Peyer's patch (tissue), 4 donors: ENCODE results near the gene STK38L. TPM values are rescaled to one million over a fixed set of nuclear protein-coding genes. Genes with fewer than 3 reads are reported as not detected.

Experiments used
- DNase-seq, 3 donors: peaks; one replicate each; pipeline ENCODE4 v3.0.0-alpha.2; 2017 to 2019
- H3K27ac ChIP-seq, 4 donors: fragments of 200-600 bp; sonication (generic); one replicate each; pipeline ENCODE4 v1.5.1; 2016 to 2019
- H3K27me3 ChIP-seq, 2 donors: fragments of 200-600 bp; sonication (generic); one replicate each; pipeline ENCODE4 v1.5.1; 2019
- H3K36me3 ChIP-seq, 3 donors: fragments of 200-600 bp; sonication (generic); one replicate each; pipeline ENCODE4 v1.5.1; 2016 to 2019
- H3K4me1 ChIP-seq, 4 donors: fragments of 200-600 bp; sonication (generic); one replicate each; pipeline ENCODE4 v1.5.1; 2016 to 2019
- H3K4me3 ChIP-seq, 4 donors: fragments of 200-600 bp; sonication (generic); 1 replicate in 3 of 4; 2 replicates in 1 of 4; pipeline ENCODE4 v1.5.1; 2016 to 2019; ENCODE audit warnings: mild to moderate bottlenecking in 1 of 4
- H3K9me3 ChIP-seq, 4 donors: fragments of 200-600 bp; sonication (generic); one replicate each; pipeline ENCODE4 v1.5.1; 2016 to 2019; ENCODE audit warnings: mild to moderate bottlenecking in 1 of 4
- CTCF ChIP-seq, 6 experiments: fragments of 450-650 bp in 4 of 6; fragments of 200-600 bp in 2 of 6; sonication (generic) in 1 of 6; IDR thresholded peaks; one replicate each; pipeline ENCODE4 v1.5.1; 2017 to 2019; ENCODE audit warnings: antibody characterized with exemption in 6 of 6, mild to moderate bottlenecking in 3 of 6, moderate library complexity in 1 of 6
- POLR2A ChIP-seq, 2 donors: fragments of 450-650 bp; IDR thresholded peaks; one replicate each; pipeline ENCODE4 v1.5.1; 2017; ENCODE audit warnings: antibody characterized with exemption in 2 of 2, mild to moderate bottlenecking in 2 of 2, moderate library complexity in 2 of 2
- total RNA-seq, 4 donors: library from RNA; depleted of rRNA; stranded (reverse); fragments of >200 nt; gene quantifications; one replicate each; pipeline ENCODE4 v1.1.0, GENCODE V29; 2016

Gene STK38L
- total RNA-seq, 4 donors from 2014 or later, result 19.6 to 33.0 (median 22.1) TPM

- peaks cover 0 to 18% (median 0%) of the 10 kb centered on the region in 3 donors for H3K36me3 ChIP-seq
- no peak for DNase-seq
- H3K4me3 ChIP-seq, result no peak overlapping the region
- no peak overlapping the region for H3K27ac ChIP-seq
- no peaks in the 10 kb centered on the region for H3K9me3 ChIP-seq
- H3K4me1 ChIP-seq, result peaks cover 0 to 9% (median 0%) of the 10 kb centered on the region in 4 donors
- TF ChIP-seq POLR2A (IDR thresholded peaks at IDR 0.05), result no peak
- TF ChIP-seq CTCF (IDR thresholded peaks at IDR 0.05), result no peak
- no peaks in the 10 kb centered on the region for H3K27me3 ChIP-seq
Measured at GRCh38 chr12:27296674-27297073, 52.6 kb downstream of the STK38L start.

- H3K27me3 ChIP-seq, result no peaks in the 10 kb centered on the region
- H3K27ac ChIP-seq, result no peak overlapping the region
- H3K4me1 ChIP-seq, result peaks cover 0 to 9% (median 0%) of the 10 kb centered on the region in 4 donors
- H3K36me3 ChIP-seq, result peaks cover 0 to 18% (median 0%) of the 10 kb centered on the region in 3 donors
- no peak for TF ChIP-seq POLR2A (IDR thresholded peaks at IDR 0.05)
- no peak for TF ChIP-seq CTCF (IDR thresholded peaks at IDR 0.05)
- DNase-seq, result no peak
- H3K4me3 ChIP-seq, result no peak overlapping the region
- no peaks in the 10 kb centered on the region for H3K9me3 ChIP-seq
Measured at GRCh38 chr12:27297566-27297965, 53.5 kb downstream of the STK38L start.

- no peak for TF ChIP-seq CTCF (IDR thresholded peaks at IDR 0.05)
- DNase-seq, result no peak
- Histone ChIP-seq H3K27me3 (no peaks in the 10 kb centered on the region), H3K9me3 (no peaks in the 10 kb centered on the region), H3K27ac (no peak overlapping the region), H3K4me3 (no peak overlapping the region), H3K36me3 (peaks cover 0 to 18% (median 0%) of the 10 kb centered on the region in 3 donors), H3K4me1 (peaks cover 0 to 7% (median 0%) of the 10 kb centered on the region in 4 donors)
Measured at GRCh38 chr12:27299102-27299501, 55.0 kb downstream of the STK38L start.

GRCh38 chr12:27300226-27300625, 56.1 kb downstream of the STK38L start:
- H3K4me3 ChIP-seq, result no peak overlapping the region
- peaks cover 0 to 12% (median 0%) of the 10 kb centered on the region in 4 donors for H3K4me1 ChIP-seq
- TF ChIP-seq POLR2A (IDR thresholded peaks at IDR 0.05) (no peak), CTCF (IDR thresholded peaks at IDR 0.05) (no peak)
- H3K9me3 ChIP-seq, result no peaks in the 10 kb centered on the region
- H3K36me3 ChIP-seq, result peaks cover 0 to 18% (median 0%) of the 10 kb centered on the region in 3 donors
- H3K27ac ChIP-seq, result no peak overlapping the region
- no peaks in the 10 kb centered on the region for H3K27me3 ChIP-seq
- DNase-seq, result no peak

- no peaks in the 10 kb centered on the region for H3K9me3 ChIP-seq
- peaks cover 0 to 13% (median 0%) of the 10 kb centered on the region in 3 donors for H3K36me3 ChIP-seq
- no peaks in the 10 kb centered on the region for H3K27me3 ChIP-seq
- no peak for DNase-seq
- H3K4me1 ChIP-seq, result peaks cover 0 to 14% (median 0%) of the 10 kb centered on the region in 4 donors
- H3K4me3 ChIP-seq, result no peak overlapping the region
- TF ChIP-seq POLR2A (IDR thresholded peaks at IDR 0.05), result no peak
- TF ChIP-seq CTCF (IDR thresholded peaks at IDR 0.05), result no peak
- no peak overlapping the region for H3K27ac ChIP-seq
Measured at GRCh38 chr12:27303139-27304111, 59.3 kb downstream of the STK38L start.
